Karpas-422 (cell line): ENCODE data around the gene WNK2. TPM values are rescaled to one million over a fixed set of nuclear protein-coding genes. Genes with fewer than 3 reads are reported as not detected.
A peak's percentile ranks its signal among the peaks of the same experiment; 100 is the strongest.
"Not testable (repeated sequence)": the region's sequence is repeated elsewhere in the genome, so short reads cannot be mapped to it uniquely, and the experiment has no call there.

Experiments
- DNase-seq: peaks from one replicate; pipeline ENCODE4 v3.0.0-alpha.2; 2015
- H2AFZ ChIP-seq: fragments of 200-600 bp; sonication (generic); 2 replicates; pipeline ENCODE4 v1.6.1; 2014; ENCODE audit warnings: antibody characterized with exemption, low read length, mixed read lengths
- H3K27ac ChIP-seq: fragments of 200-600 bp; sonication (generic); 2 replicates; pipeline ENCODE4 v1.5.1; 2014; ENCODE audit warnings: mild to moderate bottlenecking, low read length, moderate library complexity
- H3K27me3 ChIP-seq: fragments of 200-600 bp; sonication (generic); 2 replicates; pipeline ENCODE4 v1.6.1; 2014; ENCODE audit warnings: low read length, mixed read lengths
- H3K36me3 ChIP-seq: fragments of 200-600 bp; sonication (generic); 2 replicates; pipeline ENCODE4 v1.6.1; 2014; ENCODE audit warnings: low read length, mixed read lengths; ENCODE audit not compliant: insufficient read depth
- H3K4me1 ChIP-seq: fragments of 200-600 bp; sonication (generic); 2 replicates; pipeline ENCODE4 v1.6.1; 2014; ENCODE audit warnings: mild to moderate bottlenecking, low read length, mixed read lengths
- H3K4me2 ChIP-seq: fragments of 200-600 bp; sonication (generic); 2 replicates; pipeline ENCODE4 v1.6.1; 2014; ENCODE audit warnings: low read length, low read depth, mild to moderate bottlenecking; ENCODE audit not compliant: poor library complexity, severe bottlenecking
- H3K4me3 ChIP-seq: fragments of 200-600 bp; sonication (generic); 2 replicates; pipeline ENCODE4 v1.5.1; 2014; ENCODE audit warnings: mild to moderate bottlenecking, antibody characterized with exemption, low read length, mixed read lengths
- H3K79me2 ChIP-seq: fragments of 200-600 bp; sonication (generic); 2 replicates; pipeline ENCODE4 v1.6.1; 2014; ENCODE audit warnings: mild to moderate bottlenecking, low read length, mixed read lengths
- H3K9ac ChIP-seq: fragments of 200-600 bp; sonication (generic); 2 replicates; pipeline ENCODE4 v1.6.0; 2014; ENCODE audit warnings: low read length
- H3K9me2 ChIP-seq: fragments of 200-600 bp; sonication (generic), shearing (Covaris generic); replicated peaks from 2 replicates; pipeline ENCODE4 v1.6.0; 2014; ENCODE audit warnings: mild to moderate bottlenecking, low read length, moderate library complexity; ENCODE audit not compliant: insufficient read depth
- H3K9me3 ChIP-seq: fragments of 300-700, 200-600 bp; sonication (generic); 2 replicates; pipeline ENCODE4 v1.6.1; 2014; ENCODE audit warnings: low read length, mixed read lengths
- H4K20me1 ChIP-seq: fragments of 200-600 bp; sonication (generic); 2 replicates; pipeline ENCODE4 v1.6.1; 2014; ENCODE audit warnings: mild to moderate bottlenecking, antibody characterized with exemption, low read length, low read depth; ENCODE audit not compliant: insufficient read depth
- total RNA-seq: library from RNA; depleted of rRNA; stranded (reverse); fragments of >200 nt; shearing (Covaris generic); gene quantifications from 2 replicates; pipeline ENCODE4 v1.2.3, GENCODE V29; 2014; ENCODE audit warnings: low replicate concordance

The WNK2 gene
- total RNA-seq, 1 experiment from 2014 or later = not detected

- Histone ChIP-seq H3K9me3 (no peaks in the 10 kb centered on the region), H3K9ac (no peak overlapping the region), H3K27me3 (no peaks in the 10 kb centered on the region), H3K4me3 (no peak overlapping the region), H3K27ac (no peak overlapping the region), H3K79me2 (no peaks in the 10 kb centered on the region), H3K4me1 (peaks cover 3% of the 10 kb centered on the region; the same call in 1 of the 2 replicates), H3K9me2 (no peaks in the 10 kb centered on the region), H2AFZ (no peak overlapping the region), H4K20me1 (no peaks in the 10 kb centered on the region), H3K36me3 (no peaks in the 10 kb centered on the region), H3K4me2 (no peak overlapping the region)
- DNase-seq = peak; percentile 11
Observed at GRCh38 chr9:93325307-93326035, 141.5 kb downstream of the WNK2 start.

GRCh38 chr9:93326056-93326455 is 142.1 kb downstream of the WNK2 start:
- Histone ChIP-seq H3K79me2 (no peaks in the 10 kb centered on the region), H3K9me2 (no peaks in the 10 kb centered on the region), H3K9ac (no peak overlapping the region), H2AFZ (no peak overlapping the region), H3K27me3 (no peaks in the 10 kb centered on the region), H3K4me3 (no peak overlapping the region), H3K9me3 (no peaks in the 10 kb centered on the region), H3K36me3 (no peaks in the 10 kb centered on the region), H3K4me1 (peaks cover 3% of the 10 kb centered on the region; the same call in 1 of the 2 replicates), H3K27ac (no peak overlapping the region), H3K4me2 (no peak overlapping the region), H4K20me1 (no peaks in the 10 kb centered on the region)
- DNase-seq = peak; percentile 10

DNA sequence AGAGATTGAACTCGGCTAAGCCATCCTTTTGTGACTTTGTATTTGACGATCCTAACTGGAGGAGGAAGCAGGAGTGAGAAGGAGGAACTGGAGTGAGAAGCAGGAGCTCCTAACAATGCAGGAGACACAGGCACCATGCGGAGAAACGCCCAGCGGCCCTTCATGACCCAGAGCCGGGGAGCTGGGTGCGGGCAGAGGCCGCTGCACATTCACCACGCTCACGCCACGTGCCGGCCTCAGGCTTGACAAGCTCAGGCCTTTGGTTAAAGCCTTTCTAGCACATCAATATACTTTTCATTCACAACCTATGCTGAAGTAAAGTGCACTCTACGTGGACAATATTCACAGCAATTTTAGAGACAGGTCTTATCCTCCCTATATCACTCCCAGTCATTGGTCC is 142.7 kb downstream of the WNK2 start:
- H2AFZ ChIP-seq = no peak overlapping the region
- no peak overlapping the region for H3K9ac ChIP-seq
- no peak for DNase-seq
- no peaks in the 10 kb centered on the region for H3K9me3 ChIP-seq
- H3K9me2 ChIP-seq = no peaks in the 10 kb centered on the region
- H4K20me1 ChIP-seq = no peaks in the 10 kb centered on the region
- H3K79me2 ChIP-seq = no peaks in the 10 kb centered on the region
- no peaks in the 10 kb centered on the region for H3K36me3 ChIP-seq
- no peak overlapping the region for H3K4me2 ChIP-seq
- H3K4me1 ChIP-seq = peaks cover 3% of the 10 kb centered on the region; the same call in 1 of the 2 replicates
- no peak overlapping the region for H3K27ac ChIP-seq
- H3K4me3 ChIP-seq = no peak overlapping the region
- H3K27me3 ChIP-seq = no peaks in the 10 kb centered on the region

- no peaks in the 10 kb centered on the region for H3K9me2 ChIP-seq
- no peak overlapping the region for H3K27ac ChIP-seq
- no peak overlapping the region for H3K4me3 ChIP-seq
- H3K9me3 ChIP-seq = no peaks in the 10 kb centered on the region
- H3K27me3 ChIP-seq = no peaks in the 10 kb centered on the region
- DNase-seq = peak; percentile 23
- no peaks in the 10 kb centered on the region for H3K79me2 ChIP-seq
- no peaks in the 10 kb centered on the region for H4K20me1 ChIP-seq
- H3K4me2 ChIP-seq = no peak overlapping the region
- no peak overlapping the region for H2AFZ ChIP-seq
- H3K9ac ChIP-seq = no peak overlapping the region
- no peaks in the 10 kb centered on the region for H3K4me1 ChIP-seq
- H3K36me3 ChIP-seq = no peaks in the 10 kb centered on the region
Observed at GRCh38 chr9:93329629-93330280, 145.8 kb downstream of the WNK2 start.

GRCh38 chr9:93332317-93332716 is 148.4 kb downstream of the WNK2 start:
- Histone ChIP-seq H3K9ac (no peak overlapping the region), H3K27me3 (no peaks in the 10 kb centered on the region), H3K4me2 (no peak overlapping the region), H3K9me3 (no peaks in the 10 kb centered on the region), H3K79me2 (no peaks in the 10 kb centered on the region), H3K9me2 (no peaks in the 10 kb centered on the region), H3K27ac (no peak overlapping the region), H3K4me3 (no peak overlapping the region), H3K36me3 (no peaks in the 10 kb centered on the region), H2AFZ (no peak overlapping the region), H4K20me1 (no peaks in the 10 kb centered on the region), H3K4me1 (no peaks in the 10 kb centered on the region)
- DNase-seq = no peak

- Histone ChIP-seq H3K4me1 (no peaks in the 10 kb centered on the region), H3K36me3 (no peaks in the 10 kb centered on the region), H3K9ac (no peak overlapping the region), H2AFZ (no peak overlapping the region), H3K27me3 (no peaks in the 10 kb centered on the region), H3K4me3 (no peak overlapping the region), H3K9me3 (no peaks in the 10 kb centered on the region), H3K9me2 (no peaks in the 10 kb centered on the region), H3K27ac (no peak overlapping the region), H3K4me2 (no peak overlapping the region), H4K20me1 (no peaks in the 10 kb centered on the region), H3K79me2 (no peaks in the 10 kb centered on the region)
- peak; percentile 16 for DNase-seq
Observed at GRCh38 chr9:93336720-93337119, 152.8 kb downstream of the WNK2 start.

GRCh38 chr9:93338196-93338595 is 154.3 kb downstream of the WNK2 start:
- not testable (repeated sequence) for H3K9me2 ChIP-seq, H3K4me3 ChIP-seq, H3K4me2 ChIP-seq, H3K9ac ChIP-seq, H4K20me1 ChIP-seq, H2AFZ ChIP-seq, H3K27ac ChIP-seq, H3K4me1 ChIP-seq, H3K27me3 ChIP-seq, H3K9me3 ChIP-seq, H3K36me3 ChIP-seq, H3K79me2 ChIP-seq
- peak; percentile 6 for DNase-seq

DNA sequence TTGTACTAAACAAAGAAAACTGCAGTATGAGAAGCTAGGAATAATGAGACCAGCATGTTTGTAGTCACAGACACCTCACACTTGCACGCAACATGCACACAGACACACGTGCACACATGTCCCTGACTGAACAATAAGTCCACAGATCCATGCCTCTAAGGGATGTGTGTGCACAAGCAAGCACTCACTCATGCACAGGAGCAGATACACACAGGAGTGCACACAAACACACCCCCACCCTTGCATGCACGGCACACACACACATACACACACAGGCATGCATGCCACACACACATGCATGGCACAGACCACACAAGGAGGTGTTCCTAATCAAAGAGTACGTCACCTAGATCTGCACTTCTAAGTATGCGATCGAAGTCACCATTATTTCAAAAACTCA is 156.2 kb downstream of the WNK2 start:
- no peak overlapping the region for H2AFZ ChIP-seq
- H3K9ac ChIP-seq = no peak overlapping the region
- no peaks in the 10 kb centered on the region for H3K36me3 ChIP-seq
- no peaks in the 10 kb centered on the region for H3K79me2 ChIP-seq
- H3K4me3 ChIP-seq = no peak overlapping the region
- H3K4me1 ChIP-seq = no peaks in the 10 kb centered on the region
- no peak overlapping the region for H3K27ac ChIP-seq
- no peak overlapping the region for H3K4me2 ChIP-seq
- H3K27me3 ChIP-seq = no peaks in the 10 kb centered on the region
- H4K20me1 ChIP-seq = no peaks in the 10 kb centered on the region
- H3K9me3 ChIP-seq = no peaks in the 10 kb centered on the region
- peak; percentile 19 for DNase-seq
- H3K9me2 ChIP-seq = no peaks in the 10 kb centered on the region
